ENCODE data around the gene EPS15.

EPS15 gene

GRCh38 chr1:51558375-51558924 is 39.4 kb upstream of the EPS15 start (continued):
- TF ChIP-seq ZNF580 (tag by site-specific recombination; IDR thresholded peaks at IDR 0.05) (no peak), ZNF548 (tag by site-specific recombination; IDR thresholded peaks at IDR 0.05) (no peak), ZNF600 (tag by site-specific recombination; IDR thresholded peaks at IDR 0.05) (no peak), MEIS1 (CRISPR knock-in tag; IDR thresholded peaks at IDR 0.05; ENCODE audit: borderline replicate concordance) (no peak), ZBTB10 (tag by site-specific recombination; IDR thresholded peaks at IDR 0.05) (no peak), ZNF398 (tag by site-specific recombination; IDR thresholded peaks at IDR 0.05) (no peak)

GRCh38 chr1:51557168-51557567 is 38.1 kb upstream of the EPS15 start:
- TF ChIP-seq GLI2 (tag by site-specific recombination; IDR thresholded peaks at IDR 0.05; ENCODE audit: borderline replicate concordance, low read depth) (no peak), PATZ1 (tag by site-specific recombination; IDR thresholded peaks at IDR 0.05) (no peak), SALL2 (tag by site-specific recombination; IDR thresholded peaks at IDR 0.05; ENCODE audit: borderline replicate concordance) (no peak), ZNF658 (tag by site-specific recombination; IDR thresholded peaks at IDR 0.05) (no peak), ZNF48 (tag by site-specific recombination; IDR thresholded peaks at IDR 0.05) (no peak), OVOL3 (tag by site-specific recombination; IDR thresholded peaks at IDR 0.05) (no peak), ZNF350 (tag by site-specific recombination; IDR thresholded peaks at IDR 0.05) (no peak), ZSCAN16 (tag by site-specific recombination; IDR thresholded peaks at IDR 0.05) (no peak), ZNF777 (tag by site-specific recombination; IDR thresholded peaks at IDR 0.05; ENCODE audit: borderline replicate concordance) (no peak), TRIM28 (IDR thresholded peaks at IDR 0.05; ENCODE audit: borderline replicate concordance, low read length) (no peak), ZNF626 (tag by site-specific recombination; IDR thresholded peaks at IDR 0.05) (no peak), ZNF24 (tag by site-specific recombination; IDR thresholded peaks at IDR 0.05) (no peak), ZNF138 (tag by site-specific recombination; IDR thresholded peaks at IDR 0.05; ENCODE audit: borderline replicate concordance) (no peak), ZNF645 (tag by site-specific recombination; IDR thresholded peaks at IDR 0.05) (no peak), PRDM10 (tag by site-specific recombination; IDR thresholded peaks at IDR 0.05) (no peak)
- Histone ChIP-seq H3K4me3 (ENCODE audit: low read depth, low read length) (no peak overlapping the region), H3K9me3 (ENCODE audit: control insufficient read depth, insufficient read depth, low read depth, low read length) (no peaks in the 10 kb centered on the region), H3K4me1 (ENCODE audit: control insufficient read depth, insufficient read depth, low read length) (no peaks in the 10 kb centered on the region), H3K36me3 (ENCODE audit: control insufficient read depth in 2 of 2, insufficient read depth in 1 of 2, low read length in 2 of 2) (no peaks in the 10 kb centered on the region), H3K27ac (ENCODE audit: extremely low read depth, low read depth, low read length) (no peak overlapping the region)
- ChIA-PET POLR2A (no interaction called here), CTCF (no interaction called here)
